PFSK-1 (cell line): ENCODE data around the gene PCED1A.

Experiments
- FOXP2 ChIP-seq: optimal IDR thresholded peaks from 2 replicates; pipeline ENCODE3; 2011; ENCODE audit warnings: borderline replicate concordance, control low read depth, inconsistent platforms; ENCODE audit not compliant: insufficient read depth; ENCODE audit errors: extremely low read length, extremely low read depth
- POLR2AphosphoS5 ChIP-seq: IDR thresholded peaks from 2 replicates; pipeline ENCODE4 v1.6.1; 2012; ENCODE audit warnings: low read depth, mild to moderate bottlenecking, control low read depth, low read length, moderate library complexity
- SIN3A ChIP-seq: IDR thresholded peaks from 2 replicates; pipeline ENCODE4 v1.6.1; 2012; ENCODE audit warnings: mild to moderate bottlenecking, low read length, moderate library complexity, borderline replicate concordance; ENCODE audit not compliant: insufficient read depth
- TAF1 ChIP-seq: IDR thresholded peaks from 2 replicates; pipeline ENCODE4 v1.6.1; 2012; ENCODE audit warnings: low read length, control low read depth, borderline replicate concordance; ENCODE audit not compliant: insufficient read depth
- TF ChIP-seq, protein P1 (sequence below), 2 experiments: IDR thresholded peaks; 2 replicates each; pipeline versions ENCODE4 v1.6.1 to v1.8.0; 2011 to 2012; ENCODE audit warnings: low read depth in 2 of 2, low read length in 2 of 2, control low read depth in 1 of 2, inconsistent platforms in 1 of 2, mild to moderate bottlenecking in 1 of 2, moderate library complexity in 1 of 2; ENCODE audit not compliant: insufficient read depth in 1 of 2

PCED1A gene

DNA sequence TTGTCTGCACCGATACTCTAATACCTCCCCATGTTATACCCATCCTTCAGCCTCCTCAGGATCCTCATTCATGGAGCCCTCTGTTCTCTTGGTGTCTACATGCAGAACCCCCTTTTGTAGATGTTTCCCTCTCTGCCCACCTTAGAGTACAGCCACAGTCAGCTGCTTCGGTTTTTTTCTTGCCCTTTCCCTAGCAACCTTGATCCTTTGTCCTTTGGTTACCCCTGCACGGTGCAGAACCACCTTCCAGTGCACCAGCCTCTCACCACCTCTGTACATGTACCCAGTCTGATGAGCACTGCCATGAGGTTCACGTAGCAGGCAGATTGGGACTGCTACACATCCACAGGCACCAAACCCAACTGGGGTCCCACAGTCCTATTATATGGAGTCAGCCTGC is 7.3 kb upstream of the PCED1A start:
- TF ChIP-seq, protein P1, sequence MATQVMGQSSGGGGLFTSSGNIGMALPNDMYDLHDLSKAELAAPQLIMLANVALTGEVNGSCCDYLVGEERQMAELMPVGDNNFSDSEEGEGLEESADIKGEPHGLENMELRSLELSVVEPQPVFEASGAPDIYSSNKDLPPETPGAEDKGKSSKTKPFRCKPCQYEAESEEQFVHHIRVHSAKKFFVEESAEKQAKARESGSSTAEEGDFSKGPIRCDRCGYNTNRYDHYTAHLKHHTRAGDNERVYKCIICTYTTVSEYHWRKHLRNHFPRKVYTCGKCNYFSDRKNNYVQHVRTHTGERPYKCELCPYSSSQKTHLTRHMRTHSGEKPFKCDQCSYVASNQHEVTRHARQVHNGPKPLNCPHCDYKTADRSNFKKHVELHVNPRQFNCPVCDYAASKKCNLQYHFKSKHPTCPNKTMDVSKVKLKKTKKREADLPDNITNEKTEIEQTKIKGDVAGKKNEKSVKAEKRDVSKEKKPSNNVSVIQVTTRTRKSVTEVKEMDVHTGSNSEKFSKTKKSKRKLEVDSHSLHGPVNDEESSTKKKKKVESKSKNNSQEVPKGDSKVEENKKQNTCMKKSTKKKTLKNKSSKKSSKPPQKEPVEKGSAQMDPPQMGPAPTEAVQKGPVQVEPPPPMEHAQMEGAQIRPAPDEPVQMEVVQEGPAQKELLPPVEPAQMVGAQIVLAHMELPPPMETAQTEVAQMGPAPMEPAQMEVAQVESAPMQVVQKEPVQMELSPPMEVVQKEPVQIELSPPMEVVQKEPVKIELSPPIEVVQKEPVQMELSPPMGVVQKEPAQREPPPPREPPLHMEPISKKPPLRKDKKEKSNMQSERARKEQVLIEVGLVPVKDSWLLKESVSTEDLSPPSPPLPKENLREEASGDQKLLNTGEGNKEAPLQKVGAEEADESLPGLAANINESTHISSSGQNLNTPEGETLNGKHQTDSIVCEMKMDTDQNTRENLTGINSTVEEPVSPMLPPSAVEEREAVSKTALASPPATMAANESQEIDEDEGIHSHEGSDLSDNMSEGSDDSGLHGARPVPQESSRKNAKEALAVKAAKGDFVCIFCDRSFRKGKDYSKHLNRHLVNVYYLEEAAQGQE (IDR thresholded peaks at IDR 0.05; ENCODE audit: insufficient read depth in 1 of 2, low read depth in 2 of 2, low read length in 2 of 2): no peak
- no peak for TF ChIP-seq POLR2AphosphoS5
- no peak for TF ChIP-seq SIN3A
- no peak for TF ChIP-seq FOXP2
- TF ChIP-seq TAF1: no peak

DNA sequence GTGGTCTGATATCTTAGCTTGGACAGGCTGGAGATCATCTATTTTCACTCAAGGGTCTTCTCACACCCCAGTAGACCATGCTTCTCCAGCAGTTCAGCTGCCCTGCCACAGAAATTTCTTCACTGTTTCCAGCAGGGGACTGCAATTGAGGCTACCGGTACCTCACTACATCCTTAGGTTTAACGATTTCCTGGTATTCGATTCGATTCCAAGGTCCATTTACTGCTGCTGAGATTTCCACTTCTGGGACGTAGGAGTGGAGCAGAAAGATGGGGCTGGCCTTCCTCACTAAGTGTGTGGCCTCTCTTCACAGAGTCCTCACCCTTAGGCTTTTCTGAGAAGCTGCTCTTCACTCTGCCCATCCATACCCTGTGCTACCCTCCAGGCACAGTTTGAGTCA is 6.2 kb upstream of the PCED1A start:
- TF ChIP-seq POLR2AphosphoS5 (no peak), FOXP2 (no peak), TAF1 (no peak)
- TF ChIP-seq, protein P1 (IDR thresholded peaks at IDR 0.05; ENCODE audit: insufficient read depth in 1 of 2, low read depth in 2 of 2, low read length in 2 of 2): no peak

DNA sequence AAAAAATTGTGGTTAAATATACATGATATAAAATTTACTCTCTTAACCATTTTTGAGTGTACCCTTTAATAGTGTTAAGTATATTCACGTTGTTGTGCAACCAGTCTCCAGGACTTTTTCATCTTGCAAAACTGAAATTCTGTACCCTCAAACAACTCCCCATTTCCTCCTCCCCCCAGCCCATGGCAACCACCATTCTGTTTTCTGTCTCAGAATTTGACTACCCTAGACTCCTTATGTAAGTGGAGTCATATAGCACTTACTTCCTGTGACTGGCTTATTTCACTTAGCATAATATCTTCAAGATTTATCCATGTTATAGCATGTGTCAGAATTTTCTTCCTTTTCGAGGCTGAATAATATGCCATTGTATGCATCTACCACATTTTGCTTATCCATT is 5.2 kb upstream of the PCED1A start:
- TF ChIP-seq SIN3A: no peak
- TF ChIP-seq, protein P1 (IDR thresholded peaks at IDR 0.05; ENCODE audit: insufficient read depth in 1 of 2, low read depth in 2 of 2, low read length in 2 of 2): no peak
- no peak for TF ChIP-seq TAF1
- TF ChIP-seq POLR2AphosphoS5: no peak
- TF ChIP-seq FOXP2: no peak

DNA sequence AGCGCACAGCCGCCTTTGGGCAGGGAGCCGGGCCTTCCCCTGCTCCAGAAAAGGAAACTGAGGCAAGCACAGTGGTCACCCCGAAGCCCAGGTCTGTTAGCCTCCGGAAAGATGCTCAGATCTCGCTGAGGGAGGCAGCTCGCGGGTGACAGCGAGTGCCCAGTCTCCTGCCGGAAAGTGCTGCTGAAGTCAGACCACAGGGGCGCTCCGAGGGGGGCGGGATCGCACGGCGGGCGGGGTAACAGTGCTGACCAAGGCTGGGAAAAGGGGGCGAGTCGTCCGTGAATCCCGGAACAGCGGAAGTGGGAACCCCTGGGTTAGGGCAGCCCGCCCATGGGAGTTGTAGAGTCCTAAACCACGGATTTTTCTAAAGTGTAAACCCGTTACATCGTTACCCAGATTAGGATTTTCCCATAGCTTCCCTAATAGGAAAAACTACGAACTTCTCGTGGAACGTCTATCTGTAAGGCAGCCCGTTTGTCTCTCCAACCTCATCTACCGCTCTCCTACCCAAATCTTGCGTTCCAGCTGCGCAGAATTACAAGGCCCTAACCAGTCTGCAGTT is 594 bp upstream of the PCED1A start:
- TF ChIP-seq POLR2AphosphoS5 (no peak), FOXP2 (no peak), SIN3A (no peak), TAF1 (no peak)
- TF ChIP-seq, protein P1 (IDR thresholded peaks at IDR 0.05; ENCODE audit: insufficient read depth in 1 of 2, low read depth in 2 of 2, low read length in 2 of 2): no peak

DNA sequence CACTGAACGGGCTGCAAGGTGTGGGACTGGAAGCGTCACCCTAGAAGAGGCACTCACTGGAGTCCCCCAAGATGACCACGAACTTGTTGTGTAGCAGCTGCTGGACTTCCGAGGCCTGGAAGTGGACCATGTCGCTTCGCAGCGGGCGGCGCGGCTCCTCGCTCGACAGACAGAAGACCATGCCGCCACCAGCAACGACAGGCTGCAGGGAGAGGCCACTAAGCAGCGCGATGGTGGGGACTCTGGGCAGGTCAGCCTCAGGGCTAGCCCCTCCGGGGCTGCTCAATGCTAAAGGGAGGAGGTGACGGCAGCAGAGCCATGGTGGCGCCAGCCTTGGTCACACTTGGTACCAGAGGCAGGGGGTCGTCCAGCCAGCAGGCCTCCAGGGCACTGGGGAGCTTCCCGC is 720 bp downstream of the PCED1A start:
- TF ChIP-seq TAF1 (no peak), SIN3A (no peak), FOXP2 (no peak), POLR2AphosphoS5 (no peak)
- TF ChIP-seq, protein P1 (IDR thresholded peaks at IDR 0.05; ENCODE audit: insufficient read depth in 1 of 2, low read depth in 2 of 2, low read length in 2 of 2): no peak
